ENCODE results near the gene TPM1.

Gene TPM1

GRCh38 chr15:63040509-63040908, 2.0 kb upstream of the TPM1 start:
- Histone ChIP-seq H3K4me1 (ENCODE audit: insufficient read depth, poor library complexity, severe bottlenecking) (peaks cover 38% of the 10 kb centered on the region), H3K36me3 (ENCODE audit: low read depth) (peaks cover 16% of the 10 kb centered on the region), H3K27ac (ENCODE audit: poor library complexity, severe bottlenecking) (peak overlapping the region; percentile 59), H3K4me3 (ENCODE audit: severe bottlenecking) (no peak overlapping the region), H3K27me3 (ENCODE audit: insufficient read depth, poor library complexity, severe bottlenecking) (no peaks in the 10 kb centered on the region), H3K9me3 (ENCODE audit: severe bottlenecking) (no peaks in the 10 kb centered on the region)
- ATAC-seq (ENCODE audit: low read depth) (no peak), DNase-seq (ENCODE audit: low spot score) (no peak)
- TF ChIP-seq, protein P1, sequence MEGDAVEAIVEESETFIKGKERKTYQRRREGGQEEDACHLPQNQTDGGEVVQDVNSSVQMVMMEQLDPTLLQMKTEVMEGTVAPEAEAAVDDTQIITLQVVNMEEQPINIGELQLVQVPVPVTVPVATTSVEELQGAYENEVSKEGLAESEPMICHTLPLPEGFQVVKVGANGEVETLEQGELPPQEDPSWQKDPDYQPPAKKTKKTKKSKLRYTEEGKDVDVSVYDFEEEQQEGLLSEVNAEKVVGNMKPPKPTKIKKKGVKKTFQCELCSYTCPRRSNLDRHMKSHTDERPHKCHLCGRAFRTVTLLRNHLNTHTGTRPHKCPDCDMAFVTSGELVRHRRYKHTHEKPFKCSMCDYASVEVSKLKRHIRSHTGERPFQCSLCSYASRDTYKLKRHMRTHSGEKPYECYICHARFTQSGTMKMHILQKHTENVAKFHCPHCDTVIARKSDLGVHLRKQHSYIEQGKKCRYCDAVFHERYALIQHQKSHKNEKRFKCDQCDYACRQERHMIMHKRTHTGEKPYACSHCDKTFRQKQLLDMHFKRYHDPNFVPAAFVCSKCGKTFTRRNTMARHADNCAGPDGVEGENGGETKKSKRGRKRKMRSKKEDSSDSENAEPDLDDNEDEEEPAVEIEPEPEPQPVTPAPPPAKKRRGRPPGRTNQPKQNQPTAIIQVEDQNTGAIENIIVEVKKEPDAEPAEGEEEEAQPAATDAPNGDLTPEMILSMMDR (IDR thresholded peaks at IDR 0.05; ENCODE audit: poor library complexity, severe bottlenecking) = no peak

GRCh38 chr15:63040954-63041353, 1.6 kb upstream of the TPM1 start:
- DNase-seq (ENCODE audit: low spot score) (no peak), ATAC-seq (ENCODE audit: low read depth) (no peak)
- TF ChIP-seq, protein P1 (IDR thresholded peaks at IDR 0.05; ENCODE audit: poor library complexity, severe bottlenecking) = no peak
- Histone ChIP-seq H3K4me3 (ENCODE audit: severe bottlenecking) (no peak overlapping the region), H3K4me1 (ENCODE audit: insufficient read depth, poor library complexity, severe bottlenecking) (peaks cover 42% of the 10 kb centered on the region), H3K27ac (ENCODE audit: poor library complexity, severe bottlenecking) (peak overlapping the region; percentile 59), H3K27me3 (ENCODE audit: insufficient read depth, poor library complexity, severe bottlenecking) (no peaks in the 10 kb centered on the region), H3K9me3 (ENCODE audit: severe bottlenecking) (no peaks in the 10 kb centered on the region), H3K36me3 (ENCODE audit: low read depth) (peaks cover 20% of the 10 kb centered on the region)

GRCh38 chr15:63041402-63041973, 1.1 kb upstream of the TPM1 start:
- no peak for DNase-seq (ENCODE audit: low spot score)
- H3K4me1 ChIP-seq (ENCODE audit: insufficient read depth, poor library complexity, severe bottlenecking) = peaks cover 48% of the 10 kb centered on the region
- TF ChIP-seq, protein P1 (IDR thresholded peaks at IDR 0.05; ENCODE audit: poor library complexity, severe bottlenecking) = no peak
- H3K27ac ChIP-seq (ENCODE audit: poor library complexity, severe bottlenecking) = peak overlapping the region; percentile 59
- no peak overlapping the region for H3K4me3 ChIP-seq (ENCODE audit: severe bottlenecking)
- no peaks in the 10 kb centered on the region for H3K9me3 ChIP-seq (ENCODE audit: severe bottlenecking)
- ATAC-seq (ENCODE audit: low read depth) = no peak
- H3K36me3 ChIP-seq (ENCODE audit: low read depth) = peaks cover 26% of the 10 kb centered on the region
- no peaks in the 10 kb centered on the region for H3K27me3 ChIP-seq (ENCODE audit: insufficient read depth, poor library complexity, severe bottlenecking)

DNA sequence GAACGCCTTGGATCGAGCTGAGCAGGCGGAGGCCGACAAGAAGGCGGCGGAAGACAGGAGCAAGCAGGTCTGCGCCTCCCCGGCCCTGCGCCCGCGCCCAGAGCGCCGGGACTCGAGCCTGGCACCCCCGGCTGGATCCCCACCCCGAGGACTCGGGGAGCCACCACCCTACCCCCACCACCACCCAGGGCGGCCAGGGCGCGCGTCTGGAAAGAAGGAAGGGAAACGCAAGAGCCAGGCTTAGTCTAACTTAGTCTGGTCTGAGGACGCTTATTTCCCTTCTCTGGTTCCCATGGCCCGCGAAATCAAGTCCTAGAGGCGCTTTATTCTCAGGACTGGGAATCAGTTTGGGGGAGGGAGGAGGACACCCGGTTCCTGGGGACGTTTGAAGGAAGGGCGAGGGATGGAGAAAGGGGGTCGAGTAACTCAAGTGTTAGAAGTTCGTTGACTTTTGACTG, 359 bp downstream of the TPM1 start:
- Histone ChIP-seq H3K9me3 (ENCODE audit: severe bottlenecking) (no peaks in the 10 kb centered on the region), H3K27me3 (ENCODE audit: insufficient read depth, poor library complexity, severe bottlenecking) (no peaks in the 10 kb centered on the region), H3K4me3 (ENCODE audit: severe bottlenecking) (peak overlapping the region; percentile 71), H3K27ac (ENCODE audit: poor library complexity, severe bottlenecking) (peak overlapping the region; percentile 59), H3K4me1 (ENCODE audit: insufficient read depth, poor library complexity, severe bottlenecking) (peaks cover 42% of the 10 kb centered on the region), H3K36me3 (ENCODE audit: low read depth) (peaks cover 33% of the 10 kb centered on the region)
- DNase-seq (ENCODE audit: low spot score) (no peak), ATAC-seq (ENCODE audit: low read depth) (no peak)
- TF ChIP-seq, protein P1 (IDR thresholded peaks at IDR 0.05; ENCODE audit: poor library complexity, severe bottlenecking) = peak; percentile 1

- Histone ChIP-seq H3K27me3 (ENCODE audit: insufficient read depth, poor library complexity, severe bottlenecking) (no peaks in the 10 kb centered on the region), H3K4me1 (ENCODE audit: insufficient read depth, poor library complexity, severe bottlenecking) (peaks cover 37% of the 10 kb centered on the region), H3K36me3 (ENCODE audit: low read depth) (peaks cover 33% of the 10 kb centered on the region), H3K9me3 (ENCODE audit: severe bottlenecking) (no peaks in the 10 kb centered on the region), H3K27ac (ENCODE audit: poor library complexity, severe bottlenecking) (peak overlapping the region; percentile 59), H3K4me3 (ENCODE audit: severe bottlenecking) (peak overlapping the region; percentile 71)
- ATAC-seq (ENCODE audit: low read depth) (no peak), DNase-seq (ENCODE audit: low spot score) (no peak)
- TF ChIP-seq, protein P1 (IDR thresholded peaks at IDR 0.05; ENCODE audit: poor library complexity, severe bottlenecking) = no peak
Observed at GRCh38 chr15:63043335-63044076, 959 bp downstream of the TPM1 start.

All from RWPE2 (cell line).